ENCODE data around the gene IKZF3.

- TF ChIP-seq POLR2A (IDR thresholded peaks at IDR 0.05) (no peak), CTCF (IDR thresholded peaks at IDR 0.05) (no peak), POLR2AphosphoS5 (IDR thresholded peaks at IDR 0.05) (no peak)
Measured at GRCh38 chr17:39744075-39744835, 119.9 kb downstream of the IKZF3 start.
